ENCODE data around the gene EEFSEC. TPM values are rescaled to one million over a fixed set of nuclear protein-coding genes. Genes with fewer than 3 reads are reported as not detected.

The EEFSEC gene
- total and polyA plus RNA-seq, 8 donors, result 11.5 to 23.0 (median 19.9) TPM

DNA sequence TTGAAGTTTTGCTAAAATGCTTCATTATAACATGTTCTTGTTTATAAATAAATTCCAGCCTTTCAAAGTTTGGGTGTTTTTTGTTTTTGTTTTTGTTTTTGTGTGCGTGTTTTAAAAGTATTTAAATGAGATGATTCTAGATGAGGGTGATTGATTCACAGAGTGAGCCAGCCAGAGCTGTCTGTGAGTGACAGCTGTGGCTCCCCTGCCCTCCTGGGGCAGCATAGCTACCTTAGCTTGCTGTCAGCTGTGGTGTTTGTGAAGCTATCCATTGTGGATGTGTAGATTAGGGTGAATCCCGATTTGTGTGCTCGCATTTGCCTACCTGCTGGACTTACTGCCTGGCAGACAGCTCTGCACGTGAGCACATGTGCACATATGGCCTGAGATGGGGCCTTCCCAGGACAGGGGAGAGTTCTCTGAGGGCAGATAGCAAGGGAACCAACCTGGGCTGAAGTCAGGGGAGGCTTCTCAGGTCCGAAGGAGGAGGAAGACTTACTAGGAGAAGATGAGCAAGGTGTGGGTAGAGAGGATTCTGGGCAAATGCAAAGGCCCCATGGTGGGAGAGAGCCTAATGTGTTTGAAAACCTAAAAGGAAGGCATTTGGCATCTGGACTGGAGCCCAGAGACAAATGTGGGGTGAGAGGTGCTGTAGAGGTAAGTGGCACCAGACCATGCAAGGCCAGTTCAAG lies 124.2 kb downstream of the EEFSEC start:
- DNase-seq (no peak), ATAC-seq (no peak)
- no peak overlapping the region for H3K4me3 ChIP-seq
- no peak for TF ChIP-seq CTCF (IDR thresholded peaks at IDR 0.05)
- H3K27me3 ChIP-seq, result no peaks in the 10 kb centered on the region
- intact Hi-C loops (cut with DNase I), result no loop called here
- peaks cover 3 to 10% of the 10 kb centered on the region in 2 donors for H3K4me1 ChIP-seq
- H3K27ac ChIP-seq, result no peak overlapping the region
- H3K36me3 ChIP-seq, result peaks cover 0 to 6% of the 10 kb centered on the region in 2 donors
- H3K9me3 ChIP-seq, result no peaks in the 10 kb centered on the region

GRCh38 chr3:128278130-128278529 lies 124.8 kb downstream of the EEFSEC start:
- no peak overlapping the region for H3K4me3 ChIP-seq
- H3K36me3 ChIP-seq, result peaks cover 0 to 8% of the 10 kb centered on the region in 2 donors
- H3K4me1 ChIP-seq, result peaks cover 3 to 15% of the 10 kb centered on the region in 2 donors
- DNase-seq (no peak), ATAC-seq (no peak)
- no peaks in the 10 kb centered on the region for H3K27me3 ChIP-seq
- no peaks in the 10 kb centered on the region for H3K9me3 ChIP-seq
- no peak overlapping the region for H3K27ac ChIP-seq
- no peak for TF ChIP-seq CTCF (IDR thresholded peaks at IDR 0.05)
- intact Hi-C loops (cut with DNase I), result no loop called here

- Histone ChIP-seq H3K36me3 (peaks cover 0 to 8% of the 10 kb centered on the region in 2 donors), H3K4me3 (no peak overlapping the region), H3K27me3 (no peaks in the 10 kb centered on the region), H3K9me3 (no peaks in the 10 kb centered on the region), H3K27ac (no peak overlapping the region), H3K4me1 (peaks cover 3 to 15% of the 10 kb centered on the region in 2 donors)
- peak; percentile 67 for ATAC-seq
- peak; percentile 61 to 90 (median 84) for DNase-seq
- intact Hi-C loops (cut with DNase I), result no loop called here
- no peak for TF ChIP-seq CTCF (IDR thresholded peaks at IDR 0.05)
Observed at GRCh38 chr3:128278761-128279600, 125.7 kb downstream of the EEFSEC start.

DNA sequence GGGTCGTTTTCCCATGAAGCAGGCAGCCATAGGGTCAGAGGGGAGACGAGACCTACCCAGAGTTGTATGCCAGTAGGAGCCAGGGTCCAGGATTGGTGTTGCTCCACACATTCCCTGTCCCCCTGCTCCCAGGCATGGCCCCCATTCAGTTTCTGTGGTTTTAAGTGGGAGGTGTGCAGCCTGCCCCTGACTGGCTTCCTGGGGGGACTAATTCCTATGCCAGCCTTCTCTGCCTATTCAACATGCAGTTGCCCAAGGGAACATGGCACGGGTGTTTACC lies 126.3 kb downstream of the EEFSEC start:
- no peak overlapping the region for H3K27ac ChIP-seq

More for the DNA sequence above, 126.3 kb downstream of the EEFSEC start:
- intact Hi-C loops (cut with DNase I), result no loop called here
- TF ChIP-seq CTCF (IDR thresholded peaks at IDR 0.05), result no peak
- H3K9me3 ChIP-seq, result no peaks in the 10 kb centered on the region
- H3K4me1 ChIP-seq, result peaks cover 3 to 15% of the 10 kb centered on the region in 2 donors
- DNase-seq, result no peak
- no peaks in the 10 kb centered on the region for H3K27me3 ChIP-seq
- H3K36me3 ChIP-seq, result peaks cover 0 to 8% of the 10 kb centered on the region in 2 donors
- no peak overlapping the region for H3K4me3 ChIP-seq
- no peak for ATAC-seq
